Measurements from ENCODE around the gene C1orf226.

DNA sequence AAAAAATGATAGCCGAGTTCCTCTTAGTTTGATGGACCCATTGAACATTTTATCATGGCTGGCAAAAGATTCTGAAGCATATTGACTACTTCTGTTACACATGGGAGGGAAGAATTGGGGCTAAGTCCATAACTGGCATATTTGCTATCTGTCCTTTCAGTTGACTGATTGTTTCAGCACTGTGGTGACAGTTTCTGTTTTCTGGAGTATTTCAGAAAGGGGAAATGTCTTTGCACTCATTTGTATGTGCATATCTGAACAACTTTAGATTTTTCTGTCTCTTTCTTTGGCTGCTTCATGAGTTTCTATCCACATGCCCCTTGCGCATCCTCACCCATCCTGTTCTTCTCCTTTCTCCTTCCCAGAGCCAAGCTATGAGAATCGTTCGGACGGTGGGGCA is 38.1 kb upstream of the C1orf226 start:
- TF ChIP-seq, protein P1, sequence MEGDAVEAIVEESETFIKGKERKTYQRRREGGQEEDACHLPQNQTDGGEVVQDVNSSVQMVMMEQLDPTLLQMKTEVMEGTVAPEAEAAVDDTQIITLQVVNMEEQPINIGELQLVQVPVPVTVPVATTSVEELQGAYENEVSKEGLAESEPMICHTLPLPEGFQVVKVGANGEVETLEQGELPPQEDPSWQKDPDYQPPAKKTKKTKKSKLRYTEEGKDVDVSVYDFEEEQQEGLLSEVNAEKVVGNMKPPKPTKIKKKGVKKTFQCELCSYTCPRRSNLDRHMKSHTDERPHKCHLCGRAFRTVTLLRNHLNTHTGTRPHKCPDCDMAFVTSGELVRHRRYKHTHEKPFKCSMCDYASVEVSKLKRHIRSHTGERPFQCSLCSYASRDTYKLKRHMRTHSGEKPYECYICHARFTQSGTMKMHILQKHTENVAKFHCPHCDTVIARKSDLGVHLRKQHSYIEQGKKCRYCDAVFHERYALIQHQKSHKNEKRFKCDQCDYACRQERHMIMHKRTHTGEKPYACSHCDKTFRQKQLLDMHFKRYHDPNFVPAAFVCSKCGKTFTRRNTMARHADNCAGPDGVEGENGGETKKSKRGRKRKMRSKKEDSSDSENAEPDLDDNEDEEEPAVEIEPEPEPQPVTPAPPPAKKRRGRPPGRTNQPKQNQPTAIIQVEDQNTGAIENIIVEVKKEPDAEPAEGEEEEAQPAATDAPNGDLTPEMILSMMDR (IDR thresholded peaks at IDR 0.05): no peak
- no peak for TF ChIP-seq POLR2A (IDR thresholded peaks at IDR 0.05)

Data from thyroid gland (tissue), 4 donors.